Measurements from ENCODE around the gene HSPB8. TPM values are rescaled to one million over a fixed set of nuclear protein-coding genes. Genes with fewer than 3 reads are reported as not detected.

Gene HSPB8
- total RNA-seq, 1 experiment from 2014 or later, result 6.7 TPM

- TF ChIP-seq CTCF (IDR thresholded peaks at IDR 0.05) (no peak), OVOL2 (CRISPR knock-in tag; IDR thresholded peaks at IDR 0.05; ENCODE audit: borderline replicate concordance) (no peak)
Measured at GRCh38 chr12:119134284-119135072, 44.3 kb upstream of the HSPB8 start (continued).

GRCh38 chr12:119136811-119137410, 41.8 kb upstream of the HSPB8 start:
- DNase-seq (ENCODE audit: low spot score), result no peak
- ChIA-PET CTCF (interaction anchor here (0.9 to 1.7 kb wide), 3 partner anchors 11 to 276 kb away, joined by 3 to 6 read pairs (median 3); no protein-coding TSS in a partner anchor), POLR2A (interaction anchor here (0.6 to 0.8 kb wide), 3 partner anchors 133 to 1830 kb away, joined by 3 read pairs; no protein-coding TSS in a partner anchor)
- H3K4me1 Mint-ChIP-seq, result no peaks in the 10 kb centered on the region
- H3K27me3 Mint-ChIP-seq (ENCODE audit: low read depth), result no peaks in the 10 kb centered on the region
- no peak for ATAC-seq
- H3K36me3 Mint-ChIP-seq, result peaks cover 48% of the 10 kb centered on the region
- no peak overlapping the region for H3K27ac Mint-ChIP-seq
- TF ChIP-seq CREB1 (CRISPR knock-in tag; IDR thresholded peaks at IDR 0.05), result no peak
- no peak for TF ChIP-seq NFYB (CRISPR knock-in tag; conservative IDR thresholded peaks at IDR 0.05; ENCODE audit: low read depth)
- no peak for TF ChIP-seq ATF6 (CRISPR knock-in tag; IDR thresholded peaks at IDR 0.05)
- no peak for TF ChIP-seq EMX1 (CRISPR knock-in tag; IDR thresholded peaks at IDR 0.05)
- no peak for TF ChIP-seq NR1H2 (CRISPR knock-in tag; IDR thresholded peaks at IDR 0.05)
- TF ChIP-seq ZNF512 (CRISPR knock-in tag; IDR thresholded peaks at IDR 0.05; ENCODE audit: borderline replicate concordance), result no peak
- TF ChIP-seq ZNF423 (CRISPR knock-in tag; IDR thresholded peaks at IDR 0.05), result no peak
- TF ChIP-seq ZNF317 (CRISPR knock-in tag; IDR thresholded peaks at IDR 0.05; ENCODE audit: borderline replicate concordance, low read depth), result no peak
- no peak for TF ChIP-seq ZNF121 (CRISPR knock-in tag; IDR thresholded peaks at IDR 0.05)
- TF ChIP-seq ZNF219 (CRISPR knock-in tag; IDR thresholded peaks at IDR 0.05; ENCODE audit: borderline replicate concordance), result no peak
- no peak for TF ChIP-seq MXD4 (CRISPR knock-in tag; IDR thresholded peaks at IDR 0.05; ENCODE audit: borderline replicate concordance)
- TF ChIP-seq CREM (CRISPR knock-in tag; IDR thresholded peaks at IDR 0.05), result no peak
- H3K9me3 Mint-ChIP-seq, result peaks cover 38% of the 10 kb centered on the region
- H3K4me3 Mint-ChIP-seq, result no peak overlapping the region

GRCh38 chr12:119139448-119139847, 39.3 kb upstream of the HSPB8 start:
- POLR2A ChIA-PET, result no interaction called here
- CTCF ChIA-PET, result no interaction called here
- Mint-ChIP-seq H3K27me3 (ENCODE audit: low read depth) (no peaks in the 10 kb centered on the region; the same call in 1 of the 2 replicates), H3K36me3 (peaks cover 28% of the 10 kb centered on the region), H3K27ac (no peak overlapping the region), H3K9me3 (peaks cover 16% of the 10 kb centered on the region), H3K4me3 (no peak overlapping the region), H3K4me1 (peaks cover 4% of the 10 kb centered on the region)
- DNase-seq (ENCODE audit: low spot score) (no peak), ATAC-seq (no peak)
- TF ChIP-seq IRF2 (CRISPR knock-in tag; IDR thresholded peaks at IDR 0.05; ENCODE audit: borderline replicate concordance, low read depth) (no peak), MLX (CRISPR knock-in tag; IDR thresholded peaks at IDR 0.05) (no peak), RELA (CRISPR knock-in tag; IDR thresholded peaks at IDR 0.05; ENCODE audit: borderline replicate concordance) (no peak), ZNF532 (CRISPR knock-in tag; IDR thresholded peaks at IDR 0.05; ENCODE audit: borderline replicate concordance) (no peak), ZNF423 (CRISPR knock-in tag; IDR thresholded peaks at IDR 0.05) (no peak), NFATC4 (CRISPR knock-in tag; IDR thresholded peaks at IDR 0.05) (no peak), CDX4 (CRISPR knock-in tag; IDR thresholded peaks at IDR 0.05; ENCODE audit: borderline replicate concordance) (no peak)

Measured in WTC11 (cell line).